ENCODE measurements around the gene MRPL42.

The MRPL42 gene

GRCh38 chr12:93500667-93501066 lies 33.4 kb downstream of the MRPL42 start:
- no peak for DNase-seq

GRCh38 chr12:93502802-93503623 lies 35.7 kb downstream of the MRPL42 start:
- peak; percentile 42 for DNase-seq

DNA sequence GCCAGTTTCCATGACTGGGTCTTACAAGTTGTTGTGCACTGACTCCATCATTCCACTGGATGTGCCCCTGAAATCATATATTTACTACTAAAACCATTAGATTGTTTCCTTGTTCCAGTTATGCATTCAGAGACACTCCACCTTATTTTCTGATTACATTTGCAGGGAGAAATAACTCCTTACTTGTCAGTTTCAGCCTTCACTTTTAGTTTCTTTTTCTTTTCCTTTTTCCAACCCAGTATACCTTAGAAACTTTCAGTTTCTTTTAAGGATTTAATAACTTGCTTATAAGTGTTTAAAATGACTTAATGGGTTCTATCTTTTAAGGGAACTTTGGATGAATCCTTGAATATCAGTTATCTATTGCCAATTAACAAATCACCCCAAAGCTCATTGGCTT lies 39.9 kb downstream of the MRPL42 start:
- no peak for DNase-seq

DNA sequence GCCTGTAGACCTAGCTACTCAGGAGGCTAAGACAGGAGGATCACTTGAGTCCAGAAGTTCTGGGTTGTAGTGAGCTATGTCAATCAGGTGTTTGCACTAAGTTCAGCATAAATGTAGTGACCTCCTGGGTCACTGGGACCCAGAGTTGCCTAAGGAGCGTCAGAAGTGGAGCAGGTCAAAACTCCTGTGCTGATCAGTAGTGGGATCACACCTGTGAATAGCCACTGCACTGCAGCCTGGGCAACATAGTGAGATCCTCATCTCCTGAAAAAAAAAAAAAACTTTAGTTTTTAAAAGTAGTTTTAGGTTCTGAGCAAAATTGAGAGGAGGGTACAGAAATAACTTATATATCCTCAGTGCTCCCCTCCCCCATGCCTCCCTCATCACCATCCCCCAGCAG lies 42.2 kb downstream of the MRPL42 start:
- no peak for DNase-seq

- DNase-seq = no peak
Measured at GRCh38 chr12:93514853-93515252, 47.5 kb downstream of the MRPL42 start.

DNA sequence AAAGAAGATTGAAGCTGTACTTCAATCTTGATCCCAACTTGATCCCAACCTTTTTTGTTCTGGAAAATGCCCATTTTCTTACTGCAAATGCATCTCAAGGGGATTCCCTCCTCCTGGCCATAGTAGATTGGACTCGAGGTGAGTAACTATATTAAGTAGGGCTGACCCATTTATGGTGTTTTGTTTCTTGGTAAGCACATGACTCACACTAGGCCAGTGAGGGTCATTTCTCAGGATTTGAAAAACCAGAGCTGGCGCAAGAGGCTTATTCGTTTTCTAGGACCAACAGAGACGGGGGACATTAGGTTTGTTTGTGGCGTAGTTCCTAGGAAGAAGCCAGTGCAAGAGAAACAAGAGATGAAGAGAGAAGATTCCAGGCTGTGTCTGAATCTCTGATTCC lies 51.4 kb downstream of the MRPL42 start:
- DNase-seq = no peak

DNA sequence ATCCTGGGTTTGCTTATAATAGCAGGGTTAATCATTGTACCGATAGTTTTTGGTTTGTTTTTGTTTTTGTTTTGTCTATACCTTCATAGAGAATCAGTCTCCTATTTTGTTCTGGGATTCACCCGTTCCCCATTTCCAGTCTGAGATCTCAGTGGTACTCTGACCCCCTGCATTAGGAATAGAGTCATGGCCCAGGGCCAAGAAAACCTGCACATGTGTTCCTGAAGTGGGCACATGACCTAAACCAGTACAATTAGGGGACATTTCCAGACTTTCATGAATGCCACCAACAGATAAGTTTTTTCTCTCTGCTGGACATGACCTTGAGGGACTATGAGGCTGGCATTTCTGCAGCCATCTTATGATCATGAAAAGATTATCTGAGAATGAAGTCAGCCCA lies 52.5 kb downstream of the MRPL42 start:
- no peak for DNase-seq

DNA sequence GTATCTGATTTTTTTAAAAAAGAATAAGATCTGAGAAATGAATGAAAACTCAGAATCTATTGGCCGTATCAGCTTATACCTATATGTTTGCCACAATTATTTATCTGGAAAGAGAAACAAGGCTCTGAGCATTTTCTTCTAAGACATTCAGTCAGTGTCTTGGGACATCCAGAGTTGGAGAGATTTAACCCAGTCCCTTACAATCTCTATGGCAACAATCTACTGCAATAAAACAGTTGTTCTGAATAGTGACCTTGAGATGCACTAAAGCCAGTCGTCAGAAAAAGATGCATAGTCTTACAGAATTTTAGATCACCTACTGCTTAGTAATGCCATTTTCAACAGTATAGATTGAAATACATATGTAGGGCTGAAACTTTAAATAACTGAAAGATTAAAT lies 53.1 kb downstream of the MRPL42 start:
- no peak for DNase-seq

- no peak for DNase-seq
Measured at GRCh38 chr12:93521225-93522080, 54.1 kb downstream of the MRPL42 start.

DNA sequence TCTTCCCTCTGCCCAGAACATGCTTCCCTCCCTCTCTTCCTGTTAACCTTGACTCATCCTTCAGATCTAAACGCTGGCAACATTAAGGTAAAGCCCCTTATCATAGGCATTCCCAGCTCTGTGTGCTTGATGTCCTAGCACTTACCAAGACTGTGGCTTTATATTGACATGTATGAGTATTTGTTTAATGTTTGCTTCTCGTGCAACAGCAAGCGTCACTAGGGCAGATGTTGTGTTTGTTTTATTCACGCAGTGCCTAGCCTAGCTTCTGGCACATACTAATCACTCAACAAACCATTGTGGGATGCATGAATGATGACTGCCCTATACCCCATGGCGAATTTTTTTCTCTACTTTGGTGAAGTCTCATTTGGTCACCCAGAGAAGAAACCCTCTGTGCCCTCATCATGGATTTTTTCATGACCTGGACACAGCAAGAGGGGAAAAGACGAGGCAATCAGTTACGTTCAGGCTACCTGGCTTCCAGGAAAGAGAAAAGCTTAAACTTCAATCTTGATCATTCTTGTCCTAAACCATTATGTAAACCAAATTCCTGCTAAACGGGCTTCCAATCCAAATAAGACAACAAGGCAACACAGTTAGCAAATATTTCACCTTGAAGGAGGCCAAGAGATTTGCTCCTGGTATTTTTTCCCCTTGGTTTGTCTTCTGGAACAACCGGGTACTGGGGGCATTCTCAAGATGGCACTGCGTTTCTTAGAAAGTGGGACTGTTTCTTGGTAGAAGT lies 57.2 kb downstream of the MRPL42 start:
- DNase-seq = no peak

- no peak for DNase-seq
Measured at GRCh38 chr12:93526786-93527428, 59.6 kb downstream of the MRPL42 start.

DNA sequence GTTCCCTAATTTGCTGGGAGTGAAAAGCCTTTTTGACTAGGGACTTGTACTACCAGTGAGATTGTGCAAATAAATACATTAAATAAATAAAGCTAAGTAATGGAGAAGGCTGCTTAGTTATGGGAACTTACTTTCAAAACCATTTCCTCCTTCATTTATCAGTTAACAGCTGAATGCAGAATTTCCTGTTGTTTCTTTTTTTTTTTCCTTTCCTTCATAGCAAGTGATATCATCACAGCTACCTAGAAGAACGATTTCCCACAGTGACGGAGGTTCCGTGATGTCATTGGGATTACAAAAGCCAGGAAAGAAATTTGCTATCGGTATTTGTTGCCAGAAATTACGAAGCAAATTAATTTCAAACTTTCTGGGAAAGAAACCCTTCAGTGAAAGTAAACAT lies 63.0 kb downstream of the MRPL42 start:
- no peak for DNase-seq

- no peak for DNase-seq
Measured at GRCh38 chr12:93533310-93533709, 66.0 kb downstream of the MRPL42 start.

DNA sequence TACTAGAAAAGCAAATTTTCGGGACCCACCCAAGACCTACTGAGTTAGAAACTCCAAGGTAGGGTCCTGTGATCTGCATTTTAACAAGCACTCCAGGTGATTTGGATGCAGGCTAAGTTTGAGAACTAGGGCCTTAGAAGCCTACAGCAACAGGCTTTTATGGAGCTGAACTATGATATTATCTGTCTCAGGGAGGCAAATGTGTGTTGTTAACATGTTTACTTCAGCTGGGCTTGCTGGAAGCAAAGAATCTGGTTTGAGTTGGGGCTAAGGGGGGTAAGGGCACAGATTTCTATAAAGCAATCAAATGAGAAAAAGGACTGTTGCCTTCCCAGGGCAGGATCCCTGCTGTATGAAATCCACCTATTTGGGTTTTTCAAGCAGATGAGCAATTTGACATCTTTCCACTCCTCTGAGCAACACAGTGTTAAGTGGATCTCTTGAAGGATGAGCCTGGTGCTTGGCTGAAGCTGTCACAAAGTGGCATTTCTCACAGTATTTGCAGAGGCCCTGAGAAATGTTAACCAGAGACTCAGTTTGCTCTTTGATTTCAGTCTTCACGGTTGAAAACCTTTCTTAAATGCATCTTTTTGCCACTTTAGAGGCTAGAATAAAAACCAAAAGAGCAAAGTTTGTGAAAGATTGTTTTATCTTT lies 68.9 kb downstream of the MRPL42 start:
- DNase-seq = no peak

DNA sequence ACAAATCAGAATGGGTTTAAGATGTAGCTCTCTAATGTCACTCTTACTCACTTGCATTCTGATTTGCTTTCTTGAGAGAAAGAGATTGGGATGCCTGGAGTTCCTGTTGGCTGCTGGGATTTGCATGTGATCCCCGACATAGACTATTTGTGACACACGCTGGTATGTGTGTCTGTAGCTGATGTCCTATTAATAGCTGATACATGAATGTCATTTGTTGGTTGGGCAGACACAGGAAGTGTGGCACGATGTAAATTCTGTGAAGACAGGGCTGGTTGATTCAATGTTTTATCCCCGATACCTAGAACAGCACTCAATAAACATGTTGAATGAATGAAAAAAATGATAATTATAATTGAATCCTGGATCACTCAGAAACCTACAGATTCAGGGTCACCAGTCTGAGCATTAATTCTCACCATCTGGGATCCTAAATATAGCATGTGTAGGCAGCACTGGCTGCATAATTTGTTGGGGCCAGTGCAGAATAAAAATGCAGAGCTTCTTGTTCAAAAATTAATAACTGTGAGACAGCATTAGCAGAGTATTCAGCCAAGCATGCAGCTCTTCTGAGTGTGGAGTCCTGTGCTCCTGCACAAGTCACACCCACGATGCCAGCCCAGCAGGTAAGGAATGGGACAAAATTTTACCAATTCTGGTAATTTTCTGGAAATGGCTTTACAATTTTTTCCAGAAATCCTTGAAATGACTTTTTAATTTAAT lies 69.6 kb downstream of the MRPL42 start:
- DNase-seq = no peak

DNA sequence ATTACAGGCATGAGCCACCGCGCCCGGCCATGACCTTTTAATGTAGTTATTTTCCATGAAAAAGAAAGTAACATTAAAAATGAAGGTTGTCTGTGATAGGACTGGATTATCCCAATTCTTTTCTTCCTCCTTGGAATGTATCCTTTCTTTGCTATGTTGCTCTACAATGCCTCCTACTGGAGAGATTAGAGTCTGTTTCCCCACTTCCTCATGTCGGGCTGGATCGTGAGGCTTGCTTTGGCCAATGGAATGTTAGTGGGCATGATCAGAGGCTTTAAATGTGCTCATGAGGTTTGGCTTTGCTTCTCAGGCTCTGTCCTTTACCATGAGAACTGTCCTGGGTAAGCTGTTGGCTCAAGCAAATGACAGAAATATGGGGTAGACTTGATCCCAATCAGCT lies 70.5 kb downstream of the MRPL42 start:
- no peak for DNase-seq

GRCh38 chr12:93539821-93540220 lies 72.5 kb downstream of the MRPL42 start:
- no peak for DNase-seq

- no peak for DNase-seq
Measured at GRCh38 chr12:93540466-93540865, 73.2 kb downstream of the MRPL42 start.

DNA sequence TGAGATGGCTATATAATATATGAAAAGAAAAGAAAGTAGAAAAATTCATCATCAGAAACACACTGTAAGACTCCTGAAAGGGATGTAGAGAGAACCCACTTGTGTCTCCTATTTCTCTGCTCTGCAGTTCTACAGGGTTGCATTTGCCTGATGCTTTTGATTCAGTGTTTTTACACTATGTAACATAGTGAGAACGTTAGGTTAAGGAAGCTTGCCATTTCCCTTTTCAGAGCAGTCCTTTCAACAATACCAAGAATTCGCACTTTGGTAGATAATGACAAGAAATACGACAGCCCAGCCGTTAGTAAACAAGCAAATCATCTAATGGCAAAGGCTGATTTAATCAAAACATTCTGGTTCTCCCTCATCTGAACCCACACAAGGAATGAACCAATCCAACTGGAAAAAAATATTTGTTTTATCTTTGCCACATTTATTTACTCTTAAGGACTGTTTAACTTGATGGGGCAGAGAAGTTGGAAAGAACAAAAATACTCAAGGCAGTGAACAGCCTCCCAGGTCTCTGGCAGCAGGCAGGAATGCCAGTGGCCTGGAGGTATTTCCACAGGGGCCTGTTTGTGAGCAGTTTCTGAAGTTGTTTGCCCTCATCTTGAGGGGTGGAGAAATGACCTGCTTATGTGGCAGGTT lies 74.4 kb downstream of the MRPL42 start:
- DNase-seq = no peak

DNA sequence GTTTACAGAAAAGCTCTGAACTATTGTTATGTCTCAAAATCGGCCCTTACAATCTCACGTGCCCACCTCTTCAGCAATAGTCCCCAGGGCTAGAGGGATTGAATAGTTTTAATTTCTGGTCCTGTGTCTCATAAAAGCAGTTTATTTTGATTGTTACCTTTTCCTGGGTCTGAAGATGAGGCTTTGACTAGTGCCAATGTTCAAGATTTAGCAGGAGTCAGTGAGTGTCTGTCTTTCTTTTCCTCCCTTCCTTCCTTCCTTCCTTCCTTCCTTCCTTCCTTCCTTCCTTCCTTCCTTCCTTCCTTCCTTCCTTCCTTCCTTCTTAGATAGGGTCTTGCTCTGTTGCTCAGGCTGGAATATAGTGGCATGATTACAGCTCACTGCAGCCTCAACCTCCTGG lies 80.5 kb downstream of the MRPL42 start:
- no peak for DNase-seq

GRCh38 chr12:93549174-93549573 lies 81.9 kb downstream of the MRPL42 start:
- DNase-seq = no peak
